H9 (cell line): ENCODE measurements around the gene ADAMTS15. TPM values are rescaled to one million over a fixed set of nuclear protein-coding genes. Genes with fewer than 3 reads are reported as not detected.

Experiments used
- DNase-seq: peaks from one replicate; pipeline ENCODE4 v3.0.0-alpha.2; 2017
- H2AFZ ChIP-seq: one replicate; pipeline ENCODE4 v1.6.1; 2013; ENCODE audit warnings: mild to moderate bottlenecking, low read length, control low read depth, moderate library complexity
- H2AK5ac ChIP-seq: 2 replicates; pipeline ENCODE4 v1.6.1; 2013; ENCODE audit warnings: low read length, control low read depth, mixed read lengths; ENCODE audit not compliant: insufficient read length
- H2BK120ac ChIP-seq: one replicate; pipeline ENCODE4 v1.6.1; 2013; ENCODE audit warnings: low read depth, mild to moderate bottlenecking, low read length, control low read depth, inconsistent platforms; ENCODE audit not compliant: poor library complexity, severe bottlenecking
- H2BK12ac ChIP-seq: 2 replicates; pipeline ENCODE4 v1.6.1; 2013; ENCODE audit warnings: low read length, control low read depth, mixed read lengths, low read depth; ENCODE audit not compliant: insufficient read length
- H2BK15ac ChIP-seq: 2 replicates; pipeline ENCODE4 v1.6.1; 2013; ENCODE audit warnings: low read depth, low read length, control low read depth
- H2BK20ac ChIP-seq: one replicate; pipeline ENCODE4 v1.6.1; 2013; ENCODE audit warnings: low read depth, mild to moderate bottlenecking, low read length, control low read depth, inconsistent platforms; ENCODE audit not compliant: poor library complexity, severe bottlenecking
- H2BK5ac ChIP-seq: 2 replicates; pipeline ENCODE4 v1.6.1; 2013; ENCODE audit warnings: low read length, control low read depth, mixed read lengths; ENCODE audit not compliant: insufficient read length
- H3K14ac ChIP-seq: 2 replicates; pipeline ENCODE4 v1.6.1; 2013; ENCODE audit warnings: low read length, control low read depth; ENCODE audit not compliant: insufficient read depth
- H3K18ac ChIP-seq: 2 replicates; pipeline ENCODE4 v1.6.1; 2013; ENCODE audit warnings: low read depth, mild to moderate bottlenecking, mixed read lengths, low read length, control low read depth; ENCODE audit not compliant: insufficient read length
- H3K23ac ChIP-seq: 2 replicates; pipeline ENCODE4 v1.6.1; 2013; ENCODE audit warnings: low read length, control low read depth, mixed read lengths, low read depth; ENCODE audit not compliant: insufficient read length
- H3K23me2 ChIP-seq: 2 replicates; pipeline ENCODE4 v1.6.1; 2013; ENCODE audit warnings: low read depth, mild to moderate bottlenecking, mixed read lengths, low read length, control low read depth; ENCODE audit not compliant: insufficient read length, poor library complexity, severe bottlenecking
- H3K27ac ChIP-seq: 2 replicates; pipeline ENCODE4 v1.5.1; 2013; ENCODE audit warnings: low read length, control low read depth, mixed read lengths, low read depth; ENCODE audit not compliant: insufficient read length
- H3K27me3 ChIP-seq: 2 replicates; pipeline ENCODE4 v1.6.1; 2013; ENCODE audit warnings: low read length, control low read depth, inconsistent platforms; ENCODE audit not compliant: insufficient read depth
- H3K4ac ChIP-seq: 2 replicates; pipeline ENCODE4 v1.6.1; 2013; ENCODE audit warnings: low read depth, mild to moderate bottlenecking, control low read depth, inconsistent platforms, low read length, moderate library complexity
- H3K4me1 ChIP-seq: 2 replicates; pipeline ENCODE4 v1.6.1; 2013; ENCODE audit warnings: low read length, control low read depth, inconsistent platforms; ENCODE audit not compliant: insufficient read depth
- H3K4me2 ChIP-seq: 2 replicates; pipeline ENCODE4 v1.6.1; 2013; ENCODE audit warnings: low read length, control low read depth, mixed read lengths; ENCODE audit not compliant: insufficient read length, insufficient read depth
- H3K56ac ChIP-seq: 2 replicates; pipeline ENCODE4 v1.6.1; 2013; ENCODE audit warnings: low read depth, mild to moderate bottlenecking, mixed read lengths, low read length, control low read depth; ENCODE audit not compliant: insufficient read length
- H3K79me1 ChIP-seq: 2 replicates; pipeline ENCODE4 v1.6.1; 2013; ENCODE audit warnings: low read depth, mild to moderate bottlenecking, moderate library complexity, low read length, control low read depth, inconsistent platforms; ENCODE audit not compliant: insufficient read depth, poor library complexity, severe bottlenecking
- H3K79me2 ChIP-seq: 2 replicates; pipeline ENCODE4 v1.6.1; 2013; ENCODE audit warnings: low read length, control low read depth, inconsistent platforms; ENCODE audit not compliant: insufficient read depth
- H3K9ac ChIP-seq: 2 replicates; pipeline ENCODE4 v1.6.1; 2013; ENCODE audit warnings: low read length, control low read depth, mixed read lengths; ENCODE audit not compliant: insufficient read length; ENCODE audit errors: extremely low read depth
- H3K9me3 ChIP-seq: one replicate; pipeline ENCODE4 v1.6.1; 2013; ENCODE audit warnings: low read depth, low read length, inconsistent platforms; ENCODE audit not compliant: control insufficient read depth
- H3T11ph ChIP-seq: one replicate; pipeline ENCODE4 v1.6.1; 2013; ENCODE audit warnings: mild to moderate bottlenecking, low read length, control low read depth, inconsistent platforms
- H4K20me1 ChIP-seq: one replicate; pipeline ENCODE4 v1.6.1; 2013; ENCODE audit not compliant: control insufficient read depth, insufficient read length, insufficient read depth
- H4K5ac ChIP-seq: 2 replicates; pipeline ENCODE4 v1.6.1; 2013; ENCODE audit warnings: low read depth, mild to moderate bottlenecking, mixed read lengths, low read length, control low read depth; ENCODE audit not compliant: insufficient read length
- H4K8ac ChIP-seq: replicated peaks from 2 replicates; pipeline ENCODE4 v1.6.1; 2013; ENCODE audit warnings: low read length, control low read depth, mixed read lengths, low read depth; ENCODE audit not compliant: insufficient read length
- H4K91ac ChIP-seq: 2 replicates; pipeline ENCODE4 v1.6.1; 2013; ENCODE audit warnings: low read depth, mild to moderate bottlenecking, moderate library complexity, mixed read lengths, low read length, control low read depth; ENCODE audit not compliant: insufficient read length
- H3K27ac Mint-ChIP-seq, 3 experiments: 2 replicates in 2 of 3; 3 replicates in 1 of 3; pipeline ENCODE4 v1.8.0; 2020 to 2021; ENCODE audit warnings: mixed read lengths in 3 of 3, mild to moderate bottlenecking in 1 of 3, moderate library complexity in 1 of 3
- H3K27me3 Mint-ChIP-seq: 2 replicates; pipeline ENCODE4 v1.8.0; 2021; ENCODE audit warnings: low read depth, mild to moderate bottlenecking, moderate library complexity, mixed read lengths
- H3K36me3 Mint-ChIP-seq, 3 experiments: 2 replicates in 2 of 3; 3 replicates in 1 of 3; pipeline ENCODE4 v1.8.0; 2020 to 2021; ENCODE audit warnings: low read depth in 3 of 3, mixed read lengths in 3 of 3; ENCODE audit not compliant: insufficient read depth in 1 of 3
- H3K4me1 Mint-ChIP-seq, 2 experiments: 2 replicates each; pipeline ENCODE4 v1.8.0; 2020; ENCODE audit warnings: mixed read lengths in 2 of 2
- H3K4me3 Mint-ChIP-seq, 2 experiments: 2 replicates in 1 of 2; 3 replicates in 1 of 2; pipeline ENCODE4 v1.8.0; 2020 to 2021; ENCODE audit warnings: mild to moderate bottlenecking in 2 of 2, mixed read lengths in 2 of 2, moderate library complexity in 1 of 2
- H3K9me3 Mint-ChIP-seq, 2 experiments: 2 replicates in 1 of 2; 3 replicates in 1 of 2; pipeline ENCODE4 v1.8.0; 2020; ENCODE audit warnings: mild to moderate bottlenecking in 2 of 2, mixed read lengths in 2 of 2, moderate library complexity in 1 of 2
- WGBS: extraction: QIAGEN DNeasy Blood & Tissue Kit; methylation state at CpG from one replicate; pipeline ENCODE4 v1.1.7; 2013; ENCODE audit warnings: missing lambda C conversion rate, low lambda C conversion rate, mixed read lengths; ENCODE audit not compliant: insufficient read length; ENCODE audit errors: extremely low coverage; 5-methylcytosine and 5-hydroxymethylcytosine counted together
- total RNA-seq: library from RNA; stranded (reverse); gene quantifications from 2 replicates; pipeline ENCODE4 v1.2.1, GENCODE V29; 2021
- TF ChIP-seq, protein P1 (sequence below): fragments of 200-600 bp; sonication (generic); conservative IDR thresholded peaks from 3 replicates; pipeline ENCODE4 v1.8.0; 2021; ENCODE audit warnings: antibody characterized with exemption, mild to moderate bottlenecking

Gene ADAMTS15
- total RNA-seq, 1 experiment from 2014 or later = 1.3 TPM

DNA sequence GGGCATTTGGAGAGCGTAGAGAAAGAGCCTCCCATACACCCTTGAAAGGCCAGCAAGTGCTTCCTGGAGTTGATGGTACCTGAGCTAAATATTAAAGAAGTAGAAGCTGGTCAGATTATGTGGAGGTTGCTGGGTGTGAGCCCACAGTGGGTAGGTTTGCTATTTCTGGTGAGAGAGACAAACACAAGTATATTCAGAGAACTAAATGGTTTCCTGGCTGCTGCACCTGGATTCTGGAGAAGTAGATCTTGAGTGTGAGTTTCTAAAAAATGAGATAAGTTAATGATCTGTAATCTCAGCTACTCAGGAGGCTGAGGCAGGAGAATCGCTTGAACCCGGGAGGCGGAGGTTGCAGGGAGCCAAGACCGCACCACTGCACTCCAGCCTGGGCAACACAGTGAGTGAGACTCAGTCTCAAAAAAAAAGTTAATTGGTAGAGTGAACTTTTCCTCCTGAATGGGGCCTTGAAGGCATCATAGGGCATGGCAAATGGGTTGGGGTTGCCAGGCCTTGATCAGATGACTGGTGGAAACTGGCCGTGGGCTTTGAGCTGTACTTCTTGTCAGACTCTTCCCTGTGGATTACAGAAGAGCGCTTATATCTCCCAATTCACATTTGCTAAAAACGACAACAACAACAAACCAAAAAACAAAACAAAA is 75.8 kb downstream of the ADAMTS15 start:
- TF ChIP-seq, protein P1, sequence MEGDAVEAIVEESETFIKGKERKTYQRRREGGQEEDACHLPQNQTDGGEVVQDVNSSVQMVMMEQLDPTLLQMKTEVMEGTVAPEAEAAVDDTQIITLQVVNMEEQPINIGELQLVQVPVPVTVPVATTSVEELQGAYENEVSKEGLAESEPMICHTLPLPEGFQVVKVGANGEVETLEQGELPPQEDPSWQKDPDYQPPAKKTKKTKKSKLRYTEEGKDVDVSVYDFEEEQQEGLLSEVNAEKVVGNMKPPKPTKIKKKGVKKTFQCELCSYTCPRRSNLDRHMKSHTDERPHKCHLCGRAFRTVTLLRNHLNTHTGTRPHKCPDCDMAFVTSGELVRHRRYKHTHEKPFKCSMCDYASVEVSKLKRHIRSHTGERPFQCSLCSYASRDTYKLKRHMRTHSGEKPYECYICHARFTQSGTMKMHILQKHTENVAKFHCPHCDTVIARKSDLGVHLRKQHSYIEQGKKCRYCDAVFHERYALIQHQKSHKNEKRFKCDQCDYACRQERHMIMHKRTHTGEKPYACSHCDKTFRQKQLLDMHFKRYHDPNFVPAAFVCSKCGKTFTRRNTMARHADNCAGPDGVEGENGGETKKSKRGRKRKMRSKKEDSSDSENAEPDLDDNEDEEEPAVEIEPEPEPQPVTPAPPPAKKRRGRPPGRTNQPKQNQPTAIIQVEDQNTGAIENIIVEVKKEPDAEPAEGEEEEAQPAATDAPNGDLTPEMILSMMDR = no peak
- Mint-ChIP-seq H3K4me1 (peaks cover 24 to 26% of the 10 kb centered on the region in 2 experiments), H3K36me3 (no peaks in the 10 kb centered on the region; a peak in 1 of 7 replicates), H3K27me3 (peaks cover 25% of the 10 kb centered on the region), H3K9me3 (no peaks in the 10 kb centered on the region), H3K4me3 (no peak overlapping the region), H3K27ac (peak overlapping the region in 1 of 3 experiments; percentile 10; a peak in 1 of 7 replicates)
- H2BK15ac ChIP-seq = no peak overlapping the region
- H3K14ac ChIP-seq = no peak overlapping the region
- H4K8ac ChIP-seq = no peak overlapping the region
- H3K56ac ChIP-seq = no peak overlapping the region
- H3K23ac ChIP-seq = no peak overlapping the region
- no peak overlapping the region for H4K5ac ChIP-seq
- no peaks in the 10 kb centered on the region for H3K79me2 ChIP-seq
- H4K20me1 ChIP-seq = no peaks in the 10 kb centered on the region
- no peak overlapping the region for H2BK20ac ChIP-seq
- H4K91ac ChIP-seq = no peak overlapping the region
- no peaks in the 10 kb centered on the region for H3K27me3 ChIP-seq
- H3K4me1 ChIP-seq = peaks cover 12% of the 10 kb centered on the region; the same call in 1 of the 2 replicates
- no peak overlapping the region for H2BK5ac ChIP-seq
- H3K4me2 ChIP-seq = no peak overlapping the region
- DNase-seq = no peak
- no peak overlapping the region for H3T11ph ChIP-seq
- H3K23me2 ChIP-seq = no peaks in the 10 kb centered on the region
- H3K9ac ChIP-seq = no peak overlapping the region
- H3K9me3 ChIP-seq = no peaks in the 10 kb centered on the region
- no peak overlapping the region for H2AK5ac ChIP-seq
- H3K18ac ChIP-seq = no peak overlapping the region
- H3K27ac ChIP-seq = no peak overlapping the region
- no peak overlapping the region for H2BK120ac ChIP-seq
- WGBS = no CpG with 5 or more reads among the region's 8 CpGs
- H3K79me1 ChIP-seq = no peaks in the 10 kb centered on the region
- H2BK12ac ChIP-seq = no peak overlapping the region
- H2AFZ ChIP-seq = no peak overlapping the region
- H3K4ac ChIP-seq = no peak overlapping the region
